HG03025 (cell line): ENCODE results near the gene POLR1C.
"Not testable (repeated sequence)": the region's sequence is repeated elsewhere in the genome, so short reads cannot be mapped to it uniquely, and the experiment has no call there.

ENCODE experiments used
- ATAC-seq: cut with Tn5 transposase; IDR thresholded peaks from one replicate; pipeline ENCODE4 v1.9.1; 2021; ENCODE audit warnings: mild to moderate bottlenecking, moderate library complexity; ENCODE audit not compliant: unreplicated experiment, low FRiP score

Gene POLR1C

GRCh38 chr6:43557620-43558019 is 40.7 kb downstream of the POLR1C start:
- not testable (repeated sequence) for ATAC-seq

- ATAC-seq, result no peak
These were observed 42.4 kb downstream of the POLR1C start for GRCh38 chr6:43559328-43559727.

DNA sequence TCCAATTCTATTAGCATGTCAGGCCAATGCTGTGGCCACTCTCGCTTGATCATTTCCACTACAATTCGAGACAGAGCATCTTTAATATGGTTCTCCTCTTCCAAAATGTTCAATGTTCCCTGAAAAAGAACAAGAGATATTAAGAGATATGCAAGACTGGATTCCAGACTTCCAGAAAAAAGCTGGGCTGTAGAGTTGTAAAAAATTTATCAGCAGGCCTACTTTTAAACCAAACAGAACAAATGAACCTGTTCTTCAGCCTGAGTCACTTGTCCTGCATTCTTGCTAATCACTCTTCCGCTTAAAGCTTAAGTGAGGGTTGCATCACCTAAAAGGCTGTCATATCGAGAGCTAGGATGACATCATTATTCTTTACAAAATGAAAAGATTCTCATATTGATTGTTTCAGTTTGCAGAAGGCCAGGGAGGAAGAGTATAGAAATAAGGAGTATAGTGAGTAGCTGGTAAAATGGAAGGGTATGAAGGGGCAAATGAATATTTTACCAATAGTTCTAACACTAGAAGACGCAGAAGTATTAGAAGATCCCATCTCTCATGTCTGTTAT is 54.1 kb downstream of the POLR1C start:
- ATAC-seq, result no peak
